Measurements from ENCODE around the gene MYH9. TPM values are rescaled to one million over a fixed set of nuclear protein-coding genes. Genes with fewer than 3 reads are reported as not detected.

Gene MYH9
- total RNA-seq, 2 donors from 2014 or later = 294 to 323 TPM

- Histone ChIP-seq H3K4me3 (no peak overlapping the region), H3K27me3 (no peaks in the 10 kb centered on the region), H3K27ac (peak overlapping the region; percentile 63 to 96 (median 89)), H3K4me1 (peaks cover 100% of the 10 kb centered on the region), H3K36me3 (replicated peaks in 1 of 2; ENCODE audit: insufficient read depth in 1 of 2, low read depth in 2 of 2) (no peaks in the 10 kb centered on the region), H3K9me3 (no peaks in the 10 kb centered on the region)
- ATAC-seq (no peak), DNase-seq (peak; percentile 48 to 73 (median 72))
- intact Hi-C loops (cut with DNase I) = no loop called here
- WGBS, 2 donors = 36 to 43% methylated on average over 13 of the region's 13 CpGs
- no peak for TF ChIP-seq POLR2A (IDR thresholded peaks at IDR 0.05)
Observed at GRCh38 chr22:36332623-36333332, 55.0 kb downstream of the MYH9 start.

GRCh38 chr22:36331912-36332622, 55.7 kb downstream of the MYH9 start:
- H3K4me3 ChIP-seq = no peak overlapping the region
- H3K4me1 ChIP-seq = peaks cover 100% of the 10 kb centered on the region
- TF ChIP-seq POLR2A (IDR thresholded peaks at IDR 0.05) (no peak), CTCF (IDR thresholded peaks at IDR 0.05) (no peak)
- intact Hi-C loops (cut with DNase I) = no loop called here
- ATAC-seq (no peak), DNase-seq (peak; percentile 46 to 74 (median 65))
- no peaks in the 10 kb centered on the region for H3K9me3 ChIP-seq
- peak overlapping the region; percentile 71 to 96 (median 89) for H3K27ac ChIP-seq
- no peaks in the 10 kb centered on the region for H3K36me3 ChIP-seq (replicated peaks in 1 of 2; ENCODE audit: insufficient read depth in 1 of 2, low read depth in 2 of 2)
- 33 to 47% methylated on average over 8 to 15 of the region's 15 CpGs for WGBS, 2 donors
- no peaks in the 10 kb centered on the region for H3K27me3 ChIP-seq

GRCh38 chr22:36331306-36331911, 56.4 kb downstream of the MYH9 start:
- H3K4me1 ChIP-seq = peaks cover 93% of the 10 kb centered on the region
- no peaks in the 10 kb centered on the region for H3K9me3 ChIP-seq
- H3K27ac ChIP-seq = peak overlapping the region; percentile 71 to 96 (median 89)
- H3K27me3 ChIP-seq = no peaks in the 10 kb centered on the region
- H3K4me3 ChIP-seq = no peak overlapping the region
- H3K36me3 ChIP-seq (replicated peaks in 1 of 2; ENCODE audit: insufficient read depth in 1 of 2, low read depth in 2 of 2) = peaks cover under 1 to 4% of the 10 kb centered on the region in 2 donors
- 36 to 53% methylated on average over 6 to 11 of the region's 11 CpGs for WGBS, 2 donors
- intact Hi-C loops (cut with DNase I) = no loop called here
- peak; percentile 58 to 87 (median 76) for DNase-seq
- ATAC-seq = peak; percentile 34
- TF ChIP-seq CTCF (IDR thresholded peaks at IDR 0.05) (no peak), POLR2A (IDR thresholded peaks at IDR 0.05) (peak in 2 of 3 donors; percentile 25 to 44)

GRCh38 chr22:36330655-36331305, 57.0 kb downstream of the MYH9 start:
- no peaks in the 10 kb centered on the region for H3K27me3 ChIP-seq
- 48 to 86% methylated on average over 10 to 20 of the region's 20 CpGs for WGBS, 2 donors
- peaks cover 6 to 10% of the 10 kb centered on the region in 2 donors for H3K36me3 ChIP-seq (replicated peaks in 1 of 2; ENCODE audit: insufficient read depth in 1 of 2, low read depth in 2 of 2)
- intact Hi-C loops (cut with DNase I) = no loop called here
- peaks cover 87% of the 10 kb centered on the region for H3K4me1 ChIP-seq
- H3K27ac ChIP-seq = peak overlapping the region; percentile 84 to 96 (median 92)
- H3K9me3 ChIP-seq = no peaks in the 10 kb centered on the region
- no peak for TF ChIP-seq CTCF (IDR thresholded peaks at IDR 0.05)
- TF ChIP-seq POLR2A (IDR thresholded peaks at IDR 0.05) = no peak
- peak in 1 of 4 donors; percentile 38 for DNase-seq
- ATAC-seq = no peak
- H3K4me3 ChIP-seq = no peak overlapping the region

- 86 to 92% methylated on average over 9 of the region's 9 CpGs for WGBS, 2 donors
- TF ChIP-seq CTCF (IDR thresholded peaks at IDR 0.05) (no peak), POLR2A (IDR thresholded peaks at IDR 0.05) (no peak)
- H3K9me3 ChIP-seq = no peaks in the 10 kb centered on the region
- H3K4me3 ChIP-seq = no peak overlapping the region
- no peaks in the 10 kb centered on the region for H3K27me3 ChIP-seq
- H3K27ac ChIP-seq = peak overlapping the region; percentile 84 to 96 (median 92)
- peaks cover 12 to 15% of the 10 kb centered on the region in 2 donors for H3K36me3 ChIP-seq (replicated peaks in 1 of 2; ENCODE audit: insufficient read depth in 1 of 2, low read depth in 2 of 2)
- no peak for ATAC-seq
- DNase-seq = no peak
- intact Hi-C loops (cut with DNase I) = no loop called here
- H3K4me1 ChIP-seq = peaks cover 81% of the 10 kb centered on the region
Observed at GRCh38 chr22:36330127-36330526, 57.6 kb downstream of the MYH9 start.
